HG02763 (cell line): ENCODE data around the gene NUP93.
"Not testable (repeated sequence)": the region's sequence is repeated elsewhere in the genome, so short reads cannot be mapped to it uniquely, and the experiment has no call there.

Experiments used
- ATAC-seq: cut with Tn5 transposase; IDR thresholded peaks from one replicate; pipeline ENCODE4 v1.9.1; 2021; ENCODE audit warnings: mild to moderate bottlenecking, moderate library complexity; ENCODE audit not compliant: unreplicated experiment

The NUP93 gene

GRCh38 chr16:56708525-56709442 is 21.1 kb upstream of the NUP93 start:
- ATAC-seq = no peak

- no peak for ATAC-seq
Observed at GRCh38 chr16:56709443-56710040, 20.4 kb upstream of the NUP93 start.

DNA sequence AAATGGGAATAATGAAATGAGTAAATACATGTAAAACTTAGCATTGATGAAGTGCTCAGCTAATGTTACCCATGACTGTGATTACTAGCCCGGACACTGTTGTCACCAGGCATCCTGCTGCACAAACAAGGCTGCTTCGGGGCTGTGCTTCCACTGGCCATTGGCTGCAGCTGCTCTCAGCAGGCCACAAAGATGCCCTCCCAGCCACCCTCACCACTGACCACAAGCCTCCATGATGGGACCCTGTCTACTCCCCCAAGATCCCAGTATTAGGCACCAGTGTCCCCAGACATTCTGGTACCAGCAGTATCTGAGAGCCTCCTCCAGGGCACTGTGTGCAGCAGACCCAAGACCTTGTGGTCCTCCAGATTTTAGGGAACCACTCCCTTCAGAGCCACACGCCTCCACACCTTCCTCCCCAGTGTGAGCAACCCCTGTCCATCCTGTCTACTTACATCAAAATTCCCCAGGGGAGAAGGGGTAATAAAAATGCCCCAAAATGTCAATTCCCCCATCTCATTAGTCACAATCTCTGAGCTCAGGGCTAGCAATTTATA is 19.7 kb upstream of the NUP93 start:
- no peak for ATAC-seq

GRCh38 chr16:56711862-56712261 is 18.1 kb upstream of the NUP93 start:
- ATAC-seq = no peak

DNA sequence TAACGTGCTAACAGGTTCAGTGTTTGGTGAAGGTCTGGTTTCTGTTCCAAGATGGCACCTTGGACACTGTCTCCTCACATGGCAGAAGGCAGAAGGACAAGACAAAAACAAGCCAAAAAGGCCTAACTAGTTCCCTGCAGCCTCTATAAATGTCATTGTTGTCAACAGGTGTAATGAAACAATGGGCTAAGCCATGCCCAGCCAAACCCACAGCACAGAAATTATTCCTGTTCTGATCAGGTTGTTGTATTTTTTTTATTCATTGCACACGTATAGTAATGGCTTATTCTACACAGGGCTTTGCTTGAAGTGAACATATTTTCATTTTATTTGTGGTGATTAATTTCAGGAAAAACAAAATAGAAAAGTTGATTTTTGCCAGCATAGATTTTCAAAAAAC is 16.1 kb upstream of the NUP93 start:
- ATAC-seq = no peak

- ATAC-seq = no peak
Observed at GRCh38 chr16:56715126-56715525, 14.8 kb upstream of the NUP93 start.

- no peak for ATAC-seq
Observed at GRCh38 chr16:56716761-56717160, 13.2 kb upstream of the NUP93 start.

GRCh38 chr16:56717532-56717931 is 12.4 kb upstream of the NUP93 start:
- ATAC-seq = not testable (repeated sequence)

GRCh38 chr16:56722200-56722842 is 7.6 kb upstream of the NUP93 start:
- ATAC-seq = no peak

DNA sequence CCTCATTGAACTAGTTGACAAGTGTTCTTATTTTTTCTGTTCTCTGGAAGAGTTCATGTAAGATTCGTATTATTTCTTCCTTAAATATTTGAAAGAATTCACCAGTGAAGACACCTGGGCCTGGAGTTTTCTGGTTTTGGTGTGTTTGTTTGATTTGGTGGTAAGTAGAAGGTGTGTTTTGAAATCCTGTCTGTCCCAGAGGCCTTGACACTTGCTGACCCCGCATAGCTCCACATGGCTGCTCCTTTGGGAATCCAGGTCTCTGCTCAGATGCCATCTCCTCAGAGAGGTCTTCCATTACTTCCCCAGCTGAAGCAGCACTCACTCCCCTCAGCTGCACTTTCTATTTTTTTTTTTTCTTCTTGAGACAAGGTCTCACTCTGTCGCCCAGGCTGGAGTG is 5.7 kb upstream of the NUP93 start:
- ATAC-seq = no peak

GRCh38 chr16:56726283-56726682 is 3.6 kb upstream of the NUP93 start:
- no peak for ATAC-seq

GRCh38 chr16:56726926-56727325 is 3.0 kb upstream of the NUP93 start:
- ATAC-seq = no peak

DNA sequence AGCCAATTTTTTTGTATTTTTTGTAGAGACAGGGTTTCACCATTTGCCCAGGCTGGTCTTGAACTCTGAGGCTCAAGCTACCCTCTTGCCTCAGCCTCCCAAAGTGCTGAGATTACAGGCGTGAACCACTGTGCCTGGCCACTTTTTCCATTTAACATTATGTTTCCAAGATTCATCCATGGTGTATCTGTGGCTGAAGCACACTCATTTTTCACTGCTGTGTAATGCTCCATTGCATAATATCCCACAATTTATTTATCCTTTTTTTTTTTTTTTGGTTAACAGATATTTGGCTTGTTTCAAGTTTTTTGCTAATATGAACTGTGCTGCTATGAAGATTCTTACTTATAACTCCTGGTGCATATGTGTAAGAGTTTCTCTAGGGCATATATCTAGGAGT is 1.9 kb upstream of the NUP93 start:
- no peak for ATAC-seq

- no peak for ATAC-seq
Observed at GRCh38 chr16:56728980-56729734, 772 bp upstream of the NUP93 start.

GRCh38 chr16:56732366-56732765 is 2.4 kb downstream of the NUP93 start:
- peak; percentile 49 for ATAC-seq

DNA sequence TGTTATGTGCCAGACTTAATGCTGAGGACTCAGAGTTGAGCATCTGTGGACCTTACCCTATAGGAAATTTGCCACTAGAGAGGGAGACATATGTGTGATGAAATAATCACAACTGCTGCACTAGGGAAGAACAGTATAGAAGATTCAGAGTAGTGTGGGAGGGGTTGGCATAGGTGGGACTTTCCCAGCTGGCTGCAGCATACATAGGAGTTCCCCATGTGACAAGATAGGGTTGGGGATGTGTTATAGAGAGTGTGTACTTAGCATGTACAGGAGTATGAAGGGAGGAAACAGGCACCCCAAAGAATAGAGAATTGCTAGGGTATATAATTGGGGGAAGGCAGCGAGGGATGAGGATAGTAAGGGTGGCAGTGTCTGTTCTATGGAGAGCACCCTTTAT is 2.9 kb downstream of the NUP93 start:
- peak; percentile 34 for ATAC-seq

DNA sequence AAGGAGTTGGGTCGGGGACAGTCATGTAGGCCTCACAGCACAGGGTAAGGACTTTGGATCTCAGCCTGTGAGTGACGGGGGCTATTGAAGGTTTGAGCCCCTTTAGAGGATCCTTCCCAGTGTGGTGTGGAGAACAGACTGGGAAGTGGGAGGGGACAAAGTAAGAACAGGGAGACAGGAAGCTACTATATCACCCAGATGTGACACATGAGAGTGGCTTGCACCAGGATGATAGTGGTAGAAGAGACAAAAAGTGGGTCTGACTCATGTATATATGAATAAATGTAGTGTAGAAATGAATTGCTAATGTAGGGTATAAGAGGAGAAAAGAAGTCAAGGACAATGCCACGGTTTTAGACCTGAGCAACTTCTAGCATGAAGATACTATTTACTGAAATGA is 4.5 kb downstream of the NUP93 start:
- no peak for ATAC-seq

GRCh38 chr16:56736476-56736875 is 6.5 kb downstream of the NUP93 start:
- ATAC-seq = no peak

- no peak for ATAC-seq
Observed at GRCh38 chr16:56737539-56737938, 7.6 kb downstream of the NUP93 start.

GRCh38 chr16:56738221-56738620 is 8.3 kb downstream of the NUP93 start:
- no peak for ATAC-seq

DNA sequence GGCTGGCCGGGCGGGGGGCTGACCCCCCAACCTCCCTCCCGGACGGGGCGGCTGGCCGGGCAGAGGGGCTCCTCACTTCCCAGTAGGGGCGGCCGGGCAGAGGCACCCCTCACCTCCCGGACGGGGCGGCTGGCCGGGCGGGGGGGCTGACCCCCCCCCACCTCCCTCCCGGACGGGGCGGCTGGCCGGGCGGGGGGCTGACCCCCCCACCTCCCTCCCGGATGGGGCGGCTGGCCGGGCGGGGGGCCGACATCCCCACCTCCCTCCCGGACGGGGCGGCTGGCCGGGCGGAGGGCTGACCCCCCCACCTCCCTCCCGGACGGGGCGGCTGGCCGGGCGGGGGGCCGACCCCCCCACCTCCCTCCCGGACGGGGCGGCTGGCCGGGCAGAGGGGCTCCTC is 9.4 kb downstream of the NUP93 start:
- not testable (repeated sequence) for ATAC-seq
